OCI-LY7 (cell line): Measurements from ENCODE around the gene TWNK. TPM values are rescaled to one million over a fixed set of nuclear protein-coding genes. Genes with fewer than 3 reads are reported as not detected.

Experiments used
- BruUV-seq: library from RNA; stranded (reverse); fragments of 400-500 nt; replicated peaks from 2 replicates; lab custom pipeline; 2021; lab: Mats Ljungman, UMichigan
- CTCF ChIA-PET: fragments of 300-600 bp; sonication (Branson Sonifier 250); formaldehyde crosslinking; loops from one replicate; lab custom pipeline; 2022; ENCODE audit warnings: antibody characterized with exemption; ENCODE audit not compliant: unreplicated experiment; lab: Charles Lee
- POLR2A ChIA-PET: fragments of 300-600 bp; sonication (Branson Sonifier 250); formaldehyde crosslinking; loops from one replicate; lab custom pipeline; 2022; ENCODE audit warnings: antibody characterized with exemption; lab: Charles Lee
- DNase-seq: peaks from one replicate; pipeline ENCODE4 v3.0.0-alpha.2; 2015; ENCODE audit warnings: low spot score
- H2AFZ ChIP-seq: fragments of 200-600 bp; sonication (generic), shearing (Covaris generic); 2 replicates; pipeline ENCODE4 v1.6.1; 2014; ENCODE audit warnings: mild to moderate bottlenecking, antibody characterized with exemption, low read length, moderate library complexity
- H3K27ac ChIP-seq: fragments of 200-600 bp; sonication (generic); 2 replicates; pipeline ENCODE4 v1.5.1; 2014; ENCODE audit warnings: mixed run types, low read depth, mild to moderate bottlenecking, moderate library complexity, low read length, inconsistent platforms; ENCODE audit not compliant: poor library complexity, severe bottlenecking
- H3K36me3 ChIP-seq: fragments of 200-600 bp; sonication (generic); 2 replicates; pipeline ENCODE4 v1.6.1; 2014; ENCODE audit warnings: mild to moderate bottlenecking, antibody characterized with exemption, low read length, moderate library complexity, mixed read lengths; ENCODE audit not compliant: insufficient read depth
- H3K4me1 ChIP-seq: fragments of 200-600 bp; sonication (generic); 2 replicates; pipeline ENCODE4 v1.5.1; 2014; ENCODE audit warnings: mild to moderate bottlenecking, low read length; ENCODE audit not compliant: insufficient read depth, poor library complexity, severe bottlenecking
- H3K4me2 ChIP-seq: fragments of 200-600 bp; sonication (generic); 2 replicates; pipeline ENCODE4 v1.6.1; 2014; ENCODE audit warnings: mild to moderate bottlenecking, low read length
- H3K4me3 ChIP-seq: fragments of 200-600 bp; sonication (generic); 2 replicates; pipeline ENCODE4 v1.5.1; 2014; ENCODE audit warnings: mild to moderate bottlenecking, low read depth, low read length; ENCODE audit not compliant: poor library complexity, severe bottlenecking
- H3K79me2 ChIP-seq: fragments of 200-600 bp; sonication (generic); 2 replicates; pipeline ENCODE4 v1.6.1; 2016; ENCODE audit warnings: low read depth, mild to moderate bottlenecking, low read length, moderate library complexity, mixed read lengths; ENCODE audit not compliant: insufficient read depth
- H3K9me2 ChIP-seq: fragments of 200-600 bp; sonication (generic); 2 replicates; pipeline ENCODE4 v1.6.1; 2016; ENCODE audit warnings: mild to moderate bottlenecking, low read length, mixed read lengths; ENCODE audit not compliant: insufficient read depth
- H3K9me3 ChIP-seq: fragments of 200-600 bp; sonication (generic); 2 replicates; pipeline ENCODE4 v1.6.1; 2014; ENCODE audit warnings: mild to moderate bottlenecking, mixed run types, low read length, mixed read lengths
- H4K20me1 ChIP-seq: fragments of 200-600 bp; sonication (generic); 2 replicates; pipeline ENCODE4 v1.6.1; 2014; ENCODE audit warnings: mild to moderate bottlenecking, antibody characterized with exemption, low read length, moderate library complexity, mixed read lengths; ENCODE audit not compliant: insufficient read depth
- EZH2phosphoT487 ChIP-seq: fragments of 200-600 bp; sonication (generic); IDR thresholded peaks from 2 replicates; pipeline ENCODE4 v1.6.1; 2018; ENCODE audit warnings: low read depth, borderline replicate concordance, mild to moderate bottlenecking, mixed run types, antibody characterized with exemption, low read length, moderate library complexity, mixed read lengths
- intact Hi-C: fragments of 100-400 bp; cut with micrococcal nuclease; formaldehyde crosslinking; loops from one replicate; pipeline ENCODE4 v1.10.0; 2022; ENCODE audit not compliant: unreplicated experiment
- total RNA-seq, 2 experiments: library from RNA; depleted of rRNA in 1 of 2; stranded (reverse); fragments of >200 nt in 1 of 2; shearing (Covaris generic) in 1 of 2; gene quantifications; 2 replicates each; pipeline ENCODE4 v1.2.3, GENCODE V29; 2014 to 2022
- TF ChIP-seq, protein P1 (sequence below): fragments of 200-600 bp; sonication (generic); conservative IDR thresholded peaks from 2 replicates; pipeline ENCODE4 v1.5.1; 2014; ENCODE audit warnings: mild to moderate bottlenecking, antibody characterized with exemption, low read length, moderate library complexity, mixed read lengths

The TWNK gene
- total RNA-seq, 2 experiments from 2014 or later: 15.8 to 21.7 TPM

DNA sequence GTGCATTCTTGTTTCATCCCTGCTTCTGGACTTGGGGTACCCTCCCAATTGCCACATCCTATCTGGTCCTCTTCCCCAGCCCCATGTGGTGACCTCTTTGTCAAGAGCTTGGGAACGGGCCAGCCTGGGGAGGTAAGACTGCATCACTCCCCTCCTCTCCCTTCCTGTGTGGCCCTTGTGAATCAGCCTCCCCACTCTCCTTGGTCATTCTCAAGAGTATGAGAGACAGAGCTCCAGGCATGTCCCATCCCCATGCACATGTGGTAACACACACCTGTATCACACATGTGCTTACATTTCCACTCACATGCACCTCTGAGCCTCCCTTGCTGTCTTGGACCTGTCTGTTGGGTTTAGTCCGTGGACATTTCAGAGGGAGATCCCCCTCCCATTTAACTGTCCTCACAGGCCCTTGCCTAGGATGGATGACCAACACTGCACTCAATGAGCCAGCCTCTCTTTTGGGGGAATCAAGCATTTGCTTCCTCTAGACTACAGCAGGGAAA lies 2.6 kb upstream of the TWNK start:
- no peak for DNase-seq
- TF ChIP-seq, protein P1, sequence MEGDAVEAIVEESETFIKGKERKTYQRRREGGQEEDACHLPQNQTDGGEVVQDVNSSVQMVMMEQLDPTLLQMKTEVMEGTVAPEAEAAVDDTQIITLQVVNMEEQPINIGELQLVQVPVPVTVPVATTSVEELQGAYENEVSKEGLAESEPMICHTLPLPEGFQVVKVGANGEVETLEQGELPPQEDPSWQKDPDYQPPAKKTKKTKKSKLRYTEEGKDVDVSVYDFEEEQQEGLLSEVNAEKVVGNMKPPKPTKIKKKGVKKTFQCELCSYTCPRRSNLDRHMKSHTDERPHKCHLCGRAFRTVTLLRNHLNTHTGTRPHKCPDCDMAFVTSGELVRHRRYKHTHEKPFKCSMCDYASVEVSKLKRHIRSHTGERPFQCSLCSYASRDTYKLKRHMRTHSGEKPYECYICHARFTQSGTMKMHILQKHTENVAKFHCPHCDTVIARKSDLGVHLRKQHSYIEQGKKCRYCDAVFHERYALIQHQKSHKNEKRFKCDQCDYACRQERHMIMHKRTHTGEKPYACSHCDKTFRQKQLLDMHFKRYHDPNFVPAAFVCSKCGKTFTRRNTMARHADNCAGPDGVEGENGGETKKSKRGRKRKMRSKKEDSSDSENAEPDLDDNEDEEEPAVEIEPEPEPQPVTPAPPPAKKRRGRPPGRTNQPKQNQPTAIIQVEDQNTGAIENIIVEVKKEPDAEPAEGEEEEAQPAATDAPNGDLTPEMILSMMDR: no peak
- TF ChIP-seq EZH2phosphoT487: no peak
- Histone ChIP-seq H3K9me2 (no peaks in the 10 kb centered on the region), H3K27ac (no peak overlapping the region), H3K4me3 (no peak overlapping the region), H3K36me3 (peaks cover 14% of the 10 kb centered on the region), H3K9me3 (no peaks in the 10 kb centered on the region), H2AFZ (no peak overlapping the region), H3K79me2 (peaks cover 37% of the 10 kb centered on the region), H3K4me2 (no peak overlapping the region), H3K4me1 (peaks cover 33% of the 10 kb centered on the region), H4K20me1 (0 out of 2 replicates have a peak, but pooled peaks cover 4% of the 10 kb centered on the region)
- BruUV-seq: no TSS peak
- POLR2A ChIA-PET: interaction anchor here (0.6 to 1.1 kb wide), 3 partner anchors 10 to 877 kb away, joined by 3 to 5 read pairs (median 4); no protein-coding TSS in a partner anchor
- CTCF ChIA-PET: no interaction called here
- intact Hi-C loops: no loop called here

DNA sequence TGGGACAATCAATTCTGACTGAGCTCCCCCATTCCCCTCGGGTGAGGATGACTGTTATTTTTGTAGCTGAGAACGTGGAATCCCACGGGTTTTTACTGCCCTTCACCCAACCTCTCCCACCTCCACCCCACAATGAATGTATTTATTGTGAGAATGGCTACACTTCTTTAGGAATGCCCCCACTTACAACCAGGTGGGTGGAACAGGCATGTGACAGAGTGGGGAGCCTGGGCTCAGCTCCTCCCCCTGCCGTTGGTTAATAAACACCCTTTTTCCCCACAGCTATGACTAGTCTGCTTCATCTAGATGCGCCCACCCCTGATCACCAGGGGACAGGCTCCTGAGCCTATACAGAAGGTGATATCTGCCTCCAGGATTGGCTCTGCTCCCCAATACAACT lies 2.0 kb upstream of the TWNK start:
- no TSS peak for BruUV-seq
- intact Hi-C loops: no loop called here
- peak overlapping the region; percentile 73 for H3K4me2 ChIP-seq
- H3K27ac ChIP-seq: no peak overlapping the region
- ChIA-PET CTCF (no interaction called here), POLR2A (interaction anchor here (0.6 to 1.1 kb wide), 2 partner anchors 10 to 877 kb away, joined by 4 to 5 read pairs; no protein-coding TSS in a partner anchor)
- H3K9me2 ChIP-seq: no peaks in the 10 kb centered on the region
- H3K79me2 ChIP-seq: peaks cover 43% of the 10 kb centered on the region
- H3K4me1 ChIP-seq: peaks cover 38% of the 10 kb centered on the region
- DNase-seq: no peak
- H3K9me3 ChIP-seq: no peaks in the 10 kb centered on the region
- no peak overlapping the region for H2AFZ ChIP-seq
- H4K20me1 ChIP-seq: 0 out of 2 replicates have a peak, but pooled peaks cover 4% of the 10 kb centered on the region
- H3K36me3 ChIP-seq: peaks cover 20% of the 10 kb centered on the region
- TF ChIP-seq EZH2phosphoT487: no peak
- TF ChIP-seq, protein P1: peak; percentile 32; the same call in 1 of the 2 replicates
- H3K4me3 ChIP-seq: no peak overlapping the region

GRCh38 chr10:100986623-100986951 lies 756 bp upstream of the TWNK start:
- BruUV-seq: no TSS peak
- H3K9me2 ChIP-seq: no peaks in the 10 kb centered on the region

More at GRCh38 chr10:100986623-100986951, 756 bp upstream of the TWNK start:
- H3K36me3 ChIP-seq: peaks cover 32% of the 10 kb centered on the region
- TF ChIP-seq EZH2phosphoT487: no peak
- TF ChIP-seq, protein P1: no peak
- H4K20me1 ChIP-seq: 0 out of 2 replicates have a peak, but pooled peaks cover 4% of the 10 kb centered on the region
- H3K27ac ChIP-seq: no peak overlapping the region
- peaks cover 44% of the 10 kb centered on the region for H3K79me2 ChIP-seq
- CTCF ChIA-PET: no interaction called here
- H3K4me2 ChIP-seq: peak overlapping the region; percentile 73
- intact Hi-C loops: no loop called here
- peaks cover 38% of the 10 kb centered on the region for H3K4me1 ChIP-seq
- H3K4me3 ChIP-seq: peak overlapping the region; percentile 93
- no peak for DNase-seq
- POLR2A ChIA-PET: interaction anchor here (1.5 kb wide), 1 partner anchor 19 kb away, joined by 5 read pairs; no protein-coding TSS in a partner anchor
- no peak overlapping the region; the same call in 1 of the 2 replicates for H2AFZ ChIP-seq
- H3K9me3 ChIP-seq: no peaks in the 10 kb centered on the region
